SK-N-SH (cell line): ENCODE data around the gene GPLD1.

Experiments
- CTCF ChIP-seq: fragments of 200-600 bp; sonication (generic); IDR thresholded peaks from 2 replicates; pipeline ENCODE4 v1.6.1; 2017; ENCODE audit warnings: antibody characterized with exemption, mild to moderate bottlenecking, moderate library complexity
- EP300 ChIP-seq, 2 experiments: IDR thresholded peaks; 2 replicates each; pipeline versions ENCODE4 v1.4.0 to v1.6.1; 2012; ENCODE audit warnings: borderline replicate concordance in 1 of 2, low read depth in 1 of 2, low read length in 1 of 2
- EZH2phosphoT487 ChIP-seq: fragments of 200-600 bp; sonication (generic); IDR thresholded peaks from 2 replicates; pipeline ENCODE4 v1.6.1; 2017; ENCODE audit warnings: low read depth, mixed run types, mild to moderate bottlenecking, antibody characterized with exemption, moderate library complexity, borderline replicate concordance
- RAD21 ChIP-seq: IDR thresholded peaks from 2 replicates; pipeline ENCODE4 v1.6.1; 2012; ENCODE audit warnings: mild to moderate bottlenecking, low read length
- REST ChIP-seq: IDR thresholded peaks from 2 replicates; pipeline ENCODE4 v1.6.1; 2012; ENCODE audit warnings: mild to moderate bottlenecking, low read depth, low read length, moderate library complexity
- RFX5 ChIP-seq: IDR thresholded peaks from 2 replicates; pipeline ENCODE4 v1.6.1; 2012; ENCODE audit warnings: mild to moderate bottlenecking, improper control_type of control experiment, low read length
- TAF1 ChIP-seq: IDR thresholded peaks from 2 replicates; pipeline ENCODE4 v1.6.1; 2012; ENCODE audit warnings: low read depth, mild to moderate bottlenecking, low read length, moderate library complexity, borderline replicate concordance
- YY1 ChIP-seq: IDR thresholded peaks from 2 replicates; pipeline ENCODE4 v1.4.0; 2012; ENCODE audit warnings: low read depth, mild to moderate bottlenecking

- TF ChIP-seq RFX5: no peak
- no peak for TF ChIP-seq RAD21
- no peak for TF ChIP-seq TAF1
- no peak for TF ChIP-seq EP300 (IDR thresholded peaks at IDR 0.05; ENCODE audit: borderline replicate concordance in 1 of 2, low read depth in 1 of 2, low read length in 1 of 2)
- TF ChIP-seq REST: no peak
- no peak for TF ChIP-seq EZH2phosphoT487
- TF ChIP-seq YY1: no peak
- TF ChIP-seq CTCF: no peak
These were observed 34.9 kb downstream of the GPLD1 start for GRCh38 chr6:24454452-24454851.
